DND-41 (cell line): ENCODE results near the gene TSSK6.

Source experiments
- CTCF ChIP-seq: IDR thresholded peaks from 2 replicates; pipeline ENCODE4 v1.5.1; 2012; ENCODE audit warnings: borderline replicate concordance, low read length, moderate library complexity, mild to moderate bottlenecking; ENCODE audit not compliant: poor library complexity, severe bottlenecking; ENCODE audit errors: extremely low read depth
- EZH2 ChIP-seq: IDR thresholded peaks from 3 replicates; pipeline ENCODE4 v1.6.1; 2012; ENCODE audit warnings: borderline replicate concordance, low read depth, mild to moderate bottlenecking, moderate library complexity, low read length, inconsistent platforms; ENCODE audit not compliant: severe bottlenecking

GRCh38 chr19:19489804-19490204 is 25.5 kb downstream of the TSSK6 start:
- TF ChIP-seq CTCF (no peak), EZH2 (no peak)
